ENCODE data around the gene GRHL1.

GRCh38 chr2:10035053-10035422, 83.5 kb downstream of the GRHL1 start:
- TF ChIP-seq GATA3 (IDR thresholded peaks at IDR 0.05; ENCODE audit: low read depth, low read length) (no peak), GATA2 (IDR thresholded peaks at IDR 0.05; ENCODE audit: low read depth, low read length) (no peak)
